HG03175 (cell line): ENCODE results near the gene TIGD6.
"Not testable (repeated sequence)": the region's sequence is repeated elsewhere in the genome, so short reads cannot be mapped to it uniquely, and the experiment has no call there.

ENCODE experiments used
- ATAC-seq: cut with Tn5 transposase; IDR thresholded peaks from one replicate; pipeline ENCODE4 v1.9.1; 2021; ENCODE audit warnings: mild to moderate bottlenecking, moderate library complexity; ENCODE audit not compliant: unreplicated experiment

The TIGD6 gene

DNA sequence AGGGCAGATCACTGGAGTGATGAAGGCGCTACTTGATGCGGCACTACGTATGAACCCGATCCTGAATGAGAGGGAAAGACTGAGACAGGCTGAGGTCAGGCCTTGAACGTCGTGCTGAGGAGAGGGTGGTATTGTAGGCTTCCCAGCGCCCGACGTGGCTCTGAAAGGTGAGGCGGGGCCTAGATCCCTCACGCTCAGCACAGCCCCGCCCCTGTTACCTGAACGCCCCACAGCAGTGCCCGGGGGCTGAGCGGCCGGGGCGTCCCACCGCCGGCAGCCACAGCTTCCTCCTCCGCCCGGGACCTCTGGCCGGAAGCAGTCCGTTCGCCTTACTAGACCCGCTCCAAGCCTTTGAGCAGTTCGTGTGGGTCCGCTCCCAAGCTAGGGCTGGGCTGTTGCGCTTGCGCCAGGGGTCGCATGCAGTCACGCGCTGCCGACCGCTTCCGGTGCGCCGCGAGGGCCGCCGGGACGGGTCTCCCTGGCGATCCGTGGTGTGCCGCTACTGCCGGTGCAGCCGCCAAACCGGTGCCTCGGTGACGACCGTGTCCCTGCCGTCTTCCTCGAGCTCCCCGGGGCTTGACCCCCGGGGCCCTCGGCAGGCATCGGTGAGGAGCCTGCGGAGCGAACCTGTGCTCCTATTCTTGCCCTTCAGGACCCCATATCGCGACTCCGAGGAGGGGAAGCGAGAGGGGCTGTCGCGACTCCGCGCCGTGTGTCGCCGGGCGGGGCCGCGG lies at the start of gene TIGD6, which contains the start of gene HMGXB3:
TIGD6 (minus strand) TSS at position 399 of the 734 bp plus-strand sequence. CDS start 4,306 bp downstream, outside the sequence.
HMGXB3 (plus strand) TSS at position 484 of the 734 bp plus-strand sequence. CDS start 4,114 bp downstream, outside the sequence.
- ATAC-seq = peak; percentile 87

DNA sequence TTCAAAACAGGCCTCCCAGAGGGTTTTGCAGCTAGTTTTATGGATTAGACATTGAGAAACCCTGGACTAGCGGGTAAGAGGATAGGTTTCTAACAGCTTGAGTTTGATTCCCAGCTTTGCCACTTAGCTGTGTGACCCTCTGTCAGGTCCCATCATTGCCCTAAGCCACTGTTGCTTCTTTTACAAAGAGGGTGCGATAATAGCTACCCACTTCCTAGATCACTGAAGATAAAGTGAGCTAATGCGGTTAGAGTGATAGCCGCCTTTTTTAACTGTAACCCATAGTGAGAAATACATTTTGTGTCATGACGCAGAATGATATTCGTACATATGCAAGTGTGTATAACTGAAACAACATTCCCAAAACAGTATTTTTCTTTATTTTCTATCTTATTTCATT lies 45.6 kb upstream of the TIGD6 start:
- ATAC-seq = no peak

DNA sequence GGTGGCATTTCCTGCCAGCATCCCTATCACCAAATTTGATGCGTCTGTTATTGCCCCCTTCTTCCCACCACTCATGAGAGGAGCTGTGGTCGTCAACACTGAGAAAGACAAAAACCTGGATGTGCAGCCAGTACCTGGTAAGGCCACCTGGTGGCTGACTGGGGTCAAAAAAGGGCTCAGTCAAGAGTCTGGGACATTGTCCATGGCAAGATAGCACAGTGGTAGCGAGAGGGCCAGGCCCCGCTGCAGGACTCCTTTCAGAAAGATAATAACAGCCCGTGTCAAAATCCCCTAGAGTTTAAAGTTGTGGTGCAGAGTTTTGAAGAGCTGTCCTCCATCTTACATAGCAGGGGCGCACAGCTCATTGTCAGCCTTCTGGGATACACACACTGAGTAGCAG lies 45.1 kb upstream of the TIGD6 start:
- ATAC-seq = no peak

DNA sequence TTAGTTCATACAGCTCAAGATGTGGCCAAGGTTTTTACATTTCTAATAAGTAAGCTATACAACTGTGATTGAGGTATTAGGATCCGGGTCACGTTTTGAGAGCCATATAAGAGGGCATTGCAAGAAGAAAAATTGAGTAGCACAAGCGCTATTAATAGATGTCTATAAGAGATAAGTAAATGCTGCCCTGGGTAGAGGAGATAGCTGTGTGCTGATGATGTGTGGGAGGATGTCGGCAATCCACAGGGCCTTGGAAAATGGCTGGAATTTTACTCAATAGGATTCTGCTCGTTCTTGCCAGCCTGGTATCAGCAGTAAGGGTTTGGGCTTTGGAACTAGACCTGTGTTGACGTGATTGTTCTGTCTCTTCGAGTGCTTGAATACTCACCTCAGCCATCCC lies 44.3 kb upstream of the TIGD6 start:
- no peak for ATAC-seq

DNA sequence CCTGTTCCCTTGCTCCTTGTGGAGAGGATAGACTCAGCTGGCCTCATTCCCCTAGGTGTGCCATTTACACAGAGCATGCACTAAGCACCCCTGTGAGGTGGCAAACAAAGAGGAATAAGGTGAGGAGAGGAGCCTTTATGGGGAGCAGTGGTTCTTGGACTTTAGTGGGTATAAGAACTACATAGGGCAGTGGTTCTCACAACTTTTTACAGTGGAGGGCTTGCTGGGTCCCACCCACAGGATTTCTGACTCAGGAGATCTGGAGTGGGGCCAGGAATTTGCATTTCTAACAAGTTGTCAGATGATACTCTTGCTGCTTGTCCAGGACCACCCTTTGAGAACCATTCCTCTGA lies 43.9 kb upstream of the TIGD6 start:
- ATAC-seq = no peak

DNA sequence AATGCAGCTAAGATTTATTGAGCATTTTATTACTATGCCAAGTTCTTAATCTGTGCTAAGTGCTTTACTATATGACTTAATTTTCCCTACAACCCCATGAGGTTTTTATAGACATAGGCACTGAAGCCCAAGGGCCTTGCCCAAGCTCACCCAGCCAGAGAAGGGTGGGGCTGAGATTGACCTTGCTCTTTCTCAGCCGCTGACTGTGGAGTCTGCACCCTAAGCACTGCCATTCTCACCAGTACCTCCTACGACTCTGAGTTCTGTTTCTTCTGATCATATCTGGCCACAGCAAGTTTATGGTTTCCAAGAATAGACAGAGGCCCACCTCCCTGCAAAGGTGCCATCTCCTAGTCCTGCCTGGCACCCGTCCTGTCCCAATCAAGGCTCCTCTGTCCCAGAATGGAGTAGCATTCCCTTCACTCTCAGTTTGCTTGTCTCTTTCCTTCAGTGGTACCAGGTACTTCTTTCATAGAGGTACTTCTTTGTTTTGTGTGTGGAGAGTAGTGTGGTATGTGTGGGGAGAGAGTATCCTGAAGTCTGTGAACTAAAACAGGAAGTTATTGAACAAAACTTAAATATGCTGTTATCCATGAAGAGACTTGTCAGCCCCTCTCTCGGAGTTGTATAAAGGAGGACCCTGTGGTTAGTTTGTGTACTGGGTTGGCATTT lies 43.3 kb upstream of the TIGD6 start:
- ATAC-seq = no peak

DNA sequence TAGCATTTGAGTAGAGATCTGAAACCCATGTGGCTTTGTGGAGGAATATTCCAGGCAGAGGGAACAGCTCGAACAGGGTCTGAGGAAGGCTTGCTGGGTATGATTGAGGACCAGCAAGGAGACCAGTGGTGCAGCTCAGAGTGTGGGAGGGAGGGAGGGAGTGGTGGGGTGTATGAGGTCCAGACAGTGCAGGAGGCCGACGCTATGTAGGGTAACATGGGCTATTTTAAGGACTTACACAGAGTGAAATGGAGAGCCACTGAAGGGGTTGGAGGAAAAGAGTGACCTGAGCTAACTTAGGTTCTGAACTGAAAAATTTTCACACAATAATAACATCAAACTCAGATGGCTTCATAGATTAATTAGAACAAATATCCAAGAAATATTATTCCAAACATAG lies 42.0 kb upstream of the TIGD6 start:
- no peak for ATAC-seq

DNA sequence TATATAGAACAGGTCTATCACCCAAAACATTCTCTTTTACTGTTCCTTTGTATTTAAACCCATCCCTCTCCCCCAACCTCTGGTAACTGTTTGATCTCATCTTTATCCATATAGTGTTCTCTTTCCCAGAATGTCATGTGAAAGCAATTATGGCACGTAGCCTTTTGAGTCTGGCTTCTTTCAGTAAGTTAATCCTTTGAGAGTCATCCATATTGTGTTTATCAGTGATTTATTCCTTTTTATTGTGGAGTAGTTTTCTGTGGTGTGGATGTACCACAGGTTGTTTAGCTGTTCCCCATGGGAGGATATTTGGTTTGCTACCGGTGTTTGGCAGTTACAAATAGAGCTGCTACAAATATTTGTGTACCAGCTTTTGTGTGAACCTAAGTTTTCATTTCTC lies 38.1 kb upstream of the TIGD6 start:
- no peak for ATAC-seq

DNA sequence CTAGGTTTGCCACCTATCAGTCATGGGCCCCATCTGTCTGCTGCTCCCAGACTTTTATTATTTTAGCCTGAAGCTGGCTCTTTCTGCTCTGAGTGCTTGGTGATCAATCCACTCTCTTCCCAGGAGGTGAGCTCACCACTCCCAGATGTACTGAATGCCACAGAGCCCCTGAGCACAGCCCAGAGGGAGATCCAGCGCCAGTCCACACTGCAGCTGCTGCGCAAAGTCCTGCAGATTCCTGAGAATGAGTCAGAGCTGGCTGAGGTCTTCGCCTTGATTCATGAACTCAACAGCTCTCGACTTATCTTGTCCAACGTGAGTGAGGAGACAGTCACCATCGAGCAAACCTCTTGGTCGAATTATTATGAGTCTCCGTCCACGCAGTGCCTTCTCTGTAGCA lies 36.1 kb upstream of the TIGD6 start:
- no peak for ATAC-seq

DNA sequence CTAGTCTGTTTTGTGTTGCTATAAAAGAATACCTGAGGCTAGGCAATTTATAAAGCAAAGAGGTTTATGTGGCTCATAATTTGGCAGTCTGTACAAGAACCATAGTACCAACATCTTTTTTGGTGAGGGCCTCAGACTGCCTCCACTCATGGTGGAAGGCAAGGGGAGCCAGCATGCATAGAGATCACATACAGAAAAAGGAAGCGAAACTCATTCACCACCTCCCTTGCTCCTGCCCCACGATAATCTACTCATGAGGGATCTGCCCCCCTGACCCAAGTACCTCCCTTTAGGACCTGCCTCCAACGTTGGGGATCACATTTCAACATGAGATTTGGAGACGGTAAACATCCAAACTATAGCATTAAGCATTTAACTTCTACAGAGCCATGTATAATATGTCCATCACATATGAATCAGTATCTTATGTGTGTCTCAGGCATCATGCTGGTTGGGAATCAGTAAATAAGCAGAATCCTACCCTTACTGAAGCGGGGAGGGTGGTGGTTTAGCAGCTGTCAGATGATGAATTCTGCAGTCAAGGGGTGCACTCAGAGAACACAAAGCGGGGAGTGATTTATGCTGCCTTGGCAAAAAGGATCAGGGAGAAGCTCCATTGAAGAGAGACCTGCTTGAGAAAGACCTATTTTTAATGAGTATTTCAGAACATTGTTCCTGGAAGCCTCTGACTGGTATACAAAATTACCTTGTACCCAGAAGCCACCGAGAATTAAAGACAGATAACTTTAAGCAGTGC lies 34.9 kb upstream of the TIGD6 start:
- ATAC-seq = peak; percentile 94

DNA sequence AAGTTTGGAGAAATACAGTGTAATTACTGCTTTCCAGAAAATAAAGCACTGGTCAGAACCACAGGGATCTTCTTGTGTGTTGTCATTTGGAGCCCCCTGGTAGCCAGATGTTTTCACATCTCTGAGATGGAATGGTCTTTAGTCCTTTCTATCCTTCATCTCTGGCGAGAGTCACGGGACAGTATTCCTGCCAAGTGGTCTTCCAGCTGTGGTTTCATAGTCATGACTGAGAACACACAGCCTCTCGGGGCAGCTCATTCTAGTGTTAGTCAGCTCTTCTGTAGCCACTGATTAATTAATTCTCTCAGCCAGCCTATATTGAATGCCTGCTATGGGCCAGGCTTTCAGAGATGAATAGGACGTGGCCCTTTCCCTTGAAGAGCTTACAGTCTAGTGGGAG lies 34.2 kb upstream of the TIGD6 start:
- no peak for ATAC-seq

DNA sequence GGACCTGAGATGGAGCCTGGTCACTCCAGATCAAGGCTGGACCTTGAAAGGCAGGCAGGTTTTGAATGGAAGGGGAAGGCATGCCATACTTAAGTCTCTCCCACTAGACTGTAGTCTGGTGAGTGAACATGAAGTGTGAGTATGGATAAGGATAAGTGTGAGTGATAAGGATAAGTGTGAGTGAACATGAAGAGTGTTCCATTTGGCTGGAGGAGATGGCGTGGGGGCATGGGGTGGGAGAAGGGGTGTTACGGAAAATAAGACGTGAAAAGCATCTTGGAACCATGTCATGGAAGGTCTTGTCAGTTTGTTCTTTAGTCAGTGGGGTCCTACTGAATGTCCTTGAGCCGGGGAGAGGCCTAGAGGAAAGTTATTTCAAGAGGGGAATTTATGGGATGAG lies 32.9 kb upstream of the TIGD6 start:
- ATAC-seq = no peak

DNA sequence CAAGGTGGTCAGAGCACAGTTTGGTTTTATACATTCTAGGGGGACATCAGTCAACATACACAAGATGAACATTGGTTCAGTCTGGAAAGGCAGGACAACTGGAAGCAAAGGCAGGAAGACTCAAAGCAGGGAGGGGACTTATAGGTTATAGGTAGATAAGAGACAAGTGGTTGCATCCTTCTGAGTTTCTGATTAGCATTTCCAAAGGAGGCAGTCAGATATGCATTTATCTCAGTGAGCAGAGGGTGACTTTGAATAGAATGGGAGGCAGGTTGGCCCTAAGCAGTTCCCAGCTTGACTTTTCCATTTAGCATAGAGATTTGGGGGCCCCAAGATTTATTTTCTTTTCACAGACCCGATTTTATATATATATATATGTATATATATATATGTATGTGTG lies 27.6 kb upstream of the TIGD6 start:
- not testable (repeated sequence) for ATAC-seq

DNA sequence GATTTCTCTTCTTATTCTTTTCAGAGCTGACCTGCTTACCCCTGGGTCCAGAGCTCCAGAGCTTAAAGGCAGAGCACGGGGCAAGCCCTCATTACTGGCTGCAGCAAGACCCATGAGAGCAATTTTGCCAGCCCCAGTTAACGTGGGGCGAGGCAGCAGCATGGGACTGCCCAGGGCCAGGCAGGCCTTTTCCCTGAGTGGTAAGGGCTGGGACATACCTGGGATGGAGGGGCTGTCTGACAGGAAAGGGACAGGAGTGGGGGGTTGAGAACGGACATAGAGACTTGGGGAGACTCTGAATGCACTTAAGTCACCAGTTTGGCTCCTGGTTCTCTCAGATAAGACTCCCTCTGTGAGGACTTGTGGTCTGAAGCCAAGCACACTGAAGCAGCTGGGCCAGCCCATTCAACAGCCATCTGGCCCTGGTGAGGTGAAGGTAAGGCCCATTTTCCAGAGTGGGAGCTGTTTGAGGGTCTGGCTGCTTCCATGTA lies 26.3 kb upstream of the TIGD6 start:
- ATAC-seq = no peak

DNA sequence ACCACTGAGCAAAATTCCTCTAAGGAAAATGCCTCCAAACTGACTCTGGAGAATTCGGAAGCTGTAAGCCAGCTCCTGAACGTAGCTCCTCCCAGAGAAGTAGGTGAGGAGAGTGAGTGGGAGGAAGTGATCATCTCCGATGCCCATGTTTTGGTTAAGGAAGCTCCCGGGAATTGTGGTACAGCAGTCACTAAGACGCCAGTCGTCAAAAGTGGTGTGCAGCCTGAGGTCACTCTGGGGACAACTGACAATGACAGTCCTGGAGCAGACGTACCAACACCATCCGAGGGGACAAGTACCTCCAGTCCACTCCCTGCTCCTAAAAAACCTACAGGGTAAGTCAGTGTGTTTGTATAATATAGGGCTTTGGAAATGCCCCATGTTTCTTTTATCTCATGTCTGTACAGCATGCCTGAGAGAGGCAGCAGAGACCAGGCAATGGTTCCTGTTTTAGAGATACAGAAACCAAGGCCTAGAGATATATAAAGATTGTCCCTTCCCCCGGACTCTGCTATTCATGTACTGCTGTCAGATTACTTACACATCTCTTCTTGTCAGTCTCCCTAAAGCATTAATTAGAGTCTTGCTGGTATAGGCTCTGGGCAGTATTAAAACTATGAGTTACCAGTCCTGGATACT lies 24.0 kb upstream of the TIGD6 start:
- ATAC-seq = no peak

DNA sequence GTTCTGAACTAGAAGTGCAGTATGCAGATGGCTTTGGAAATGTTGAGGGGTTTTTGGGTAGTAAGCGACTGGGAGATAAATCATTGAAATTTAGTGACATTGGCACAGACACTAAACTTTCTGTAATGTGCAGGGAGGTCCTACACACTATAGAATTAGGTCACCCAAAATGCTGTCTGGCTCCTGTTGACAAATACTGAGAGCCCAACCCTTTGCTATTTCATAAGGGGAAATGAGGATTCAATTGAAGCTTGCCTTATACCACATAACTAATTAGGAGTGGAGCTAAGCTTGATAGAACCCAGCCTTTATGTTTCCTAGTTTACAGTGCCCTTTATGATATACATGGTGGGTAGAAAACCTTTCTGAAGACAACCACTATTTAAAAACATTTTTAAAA lies 22.7 kb upstream of the TIGD6 start:
- ATAC-seq = no peak

DNA sequence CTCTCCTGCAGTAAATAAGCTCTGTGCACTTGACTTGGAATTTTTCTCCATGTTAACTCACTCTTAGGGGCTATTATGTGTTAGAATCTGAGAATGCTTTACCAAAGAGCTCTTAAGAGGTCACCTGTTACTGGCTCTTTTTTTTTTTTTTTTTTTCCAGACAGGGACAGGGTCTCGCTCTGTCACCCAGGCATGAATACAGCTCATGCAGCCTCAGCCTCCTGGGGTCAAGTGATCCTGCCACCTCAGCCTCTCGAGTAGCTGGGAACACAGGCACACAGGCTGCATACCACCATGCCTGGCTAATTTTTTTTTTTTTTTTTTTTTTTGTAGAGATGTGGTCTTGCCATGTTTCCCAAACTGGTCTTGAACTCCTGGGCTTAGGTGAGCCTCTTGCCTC lies 22.2 kb upstream of the TIGD6 start:
- no peak for ATAC-seq

DNA sequence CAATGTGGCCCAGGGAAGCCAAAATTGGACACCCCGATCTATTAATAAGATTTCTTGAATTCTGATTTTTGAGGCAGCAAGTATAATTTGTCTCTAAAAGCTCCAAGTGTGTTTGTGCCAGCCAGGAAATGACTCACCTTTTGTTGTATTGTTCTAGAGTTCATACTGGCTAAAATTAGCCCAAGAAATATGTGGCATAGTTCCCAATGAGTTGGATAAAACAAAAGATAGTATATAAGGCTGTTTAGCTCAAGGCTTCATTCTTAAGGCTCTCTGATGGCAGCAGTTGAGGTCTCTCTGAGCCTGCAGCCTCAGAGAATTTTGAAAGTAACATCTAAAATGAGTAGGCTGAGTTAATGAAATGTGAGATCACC lies 21.7 kb upstream of the TIGD6 start:
- no peak for ATAC-seq

DNA sequence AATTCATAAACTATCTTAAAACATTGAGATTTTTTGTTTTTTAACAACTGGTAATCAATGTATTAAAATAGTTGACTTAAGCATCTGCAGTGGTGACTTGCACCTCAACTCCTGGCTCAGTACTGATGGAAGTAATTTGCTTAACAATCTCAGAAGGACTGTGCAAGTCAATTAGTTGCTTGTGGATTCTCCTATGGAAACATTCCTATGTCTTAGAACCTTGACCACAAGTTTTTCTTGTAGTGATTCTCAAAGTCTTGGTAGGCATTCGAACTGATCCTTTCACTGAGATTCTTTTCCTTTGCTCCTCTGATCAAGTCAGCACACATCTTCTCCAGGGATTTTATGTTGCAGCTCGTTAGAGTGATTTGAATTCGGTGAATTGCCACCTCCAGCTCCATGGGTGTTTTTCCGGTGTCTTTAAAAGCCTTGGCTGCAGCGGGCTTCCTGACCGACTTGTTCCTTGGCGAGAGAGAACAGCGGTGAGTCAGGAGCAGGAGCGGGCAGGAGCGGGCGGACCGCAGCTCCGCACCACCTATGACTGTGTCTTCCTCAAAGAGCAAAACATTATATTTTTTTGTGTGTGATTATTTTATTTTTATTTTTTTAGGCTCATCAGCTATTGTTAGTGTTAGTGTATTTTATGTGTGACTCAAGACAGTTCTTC lies 21.2 kb upstream of the TIGD6 start:
- no peak for ATAC-seq

DNA sequence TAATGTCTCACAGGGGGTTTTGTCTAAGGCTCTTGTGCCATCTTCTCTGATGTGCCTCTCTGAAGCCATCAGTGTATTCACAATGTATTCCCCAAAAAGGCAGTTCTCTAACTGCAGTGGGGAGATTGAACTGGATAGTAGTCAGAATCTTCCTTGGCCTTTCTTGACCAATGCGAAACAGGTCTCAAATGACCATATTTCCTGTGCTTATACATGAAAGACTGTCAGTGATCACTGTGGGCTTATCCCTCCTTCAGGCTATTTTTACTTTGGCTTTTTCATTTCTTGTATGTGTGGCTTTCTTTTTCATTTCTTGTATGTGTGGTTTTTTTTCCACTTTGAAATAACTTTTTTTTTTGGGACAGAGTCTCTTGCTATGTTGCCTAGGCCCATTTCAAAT lies 19.8 kb upstream of the TIGD6 start:
- no peak for ATAC-seq
